Fibroblast of skin of scalp (primary cell): ENCODE measurements around the gene ELN.

ENCODE experiments used
- DNase-seq: peaks from one replicate; pipeline ENCODE4 v3.0.0-alpha.2; 2013

The ELN gene

GRCh38 chr7:74064696-74065095, 36.7 kb downstream of the ELN start:
- no peak for DNase-seq

GRCh38 chr7:74066626-74067025, 38.7 kb downstream of the ELN start:
- DNase-seq = no peak

- DNase-seq = no peak
Observed at GRCh38 chr7:74068378-74069085, 40.6 kb downstream of the ELN start.

GRCh38 chr7:74069086-74069541, 41.1 kb downstream of the ELN start:
- no peak for DNase-seq

GRCh38 chr7:74069790-74070618, 42.0 kb downstream of the ELN start:
- no peak for DNase-seq

- DNase-seq = no peak
Observed at GRCh38 chr7:74070619-74070921, 42.6 kb downstream of the ELN start.

GRCh38 chr7:74071121-74071520, 43.1 kb downstream of the ELN start:
- DNase-seq = no peak

- DNase-seq = no peak
Observed at GRCh38 chr7:74074770-74075169, 46.8 kb downstream of the ELN start.

GRCh38 chr7:74078461-74078860, 50.5 kb downstream of the ELN start:
- no peak for DNase-seq

- no peak for DNase-seq
Observed at GRCh38 chr7:74082770-74083116, 54.8 kb downstream of the ELN start.

- DNase-seq = peak; percentile 82
Observed at GRCh38 chr7:74083117-74083876, 55.3 kb downstream of the ELN start, which contains the start of gene LIMK1. TSS of gene LIMK1 (plus strand) at chr7:74083804. CDS start at chr7:74083991, 187 bp downstream.

- DNase-seq = peak; percentile 42
Observed at GRCh38 chr7:74083928-74084721, 56.2 kb downstream of the ELN start.

GRCh38 chr7:74084722-74085578, 57.0 kb downstream of the ELN start:
- no peak for DNase-seq

GRCh38 chr7:74087791-74088453, 59.9 kb downstream of the ELN start:
- no peak for DNase-seq

- DNase-seq = no peak
Observed at GRCh38 chr7:74092321-74092963, 64.5 kb downstream of the ELN start.

GRCh38 chr7:74092964-74093471, 65.0 kb downstream of the ELN start:
- no peak for DNase-seq

GRCh38 chr7:74093671-74094223, 65.8 kb downstream of the ELN start:
- DNase-seq = no peak

GRCh38 chr7:74094224-74095101, 66.5 kb downstream of the ELN start:
- DNase-seq = peak; percentile 91

- no peak for DNase-seq
Observed at GRCh38 chr7:74095135-74095534, 67.2 kb downstream of the ELN start.
